Brain microvascular endothelial cell (primary cell): Measurements from ENCODE around the gene SLC35D3.

Source experiments
- DNase-seq: peaks from one replicate; pipeline ENCODE4 v3.0.0-alpha.2; 2020
- H3K27ac ChIP-seq: fragments of 250-450 bp; sonication (Bioruptor Pico); 2 replicates; pipeline ENCODE4 v1.5.1; 2020; ENCODE audit warnings: mild to moderate bottlenecking, moderate library complexity
- H3K27me3 ChIP-seq: fragments of 250-450 bp; sonication (Bioruptor Pico); replicated peaks from 2 replicates; pipeline ENCODE4 v1.5.1; 2020; ENCODE audit warnings: mild to moderate bottlenecking
- H3K36me3 ChIP-seq: fragments of 250-450 bp; sonication (Bioruptor Pico); replicated peaks from 2 replicates; pipeline ENCODE4 v1.5.1; 2020; ENCODE audit warnings: mild to moderate bottlenecking
- H3K4me3 ChIP-seq: 2 replicates; pipeline ENCODE4 v1.5.1; 2011; ENCODE audit warnings: low read depth, mild to moderate bottlenecking, control low read depth, low read length, moderate library complexity
- in situ Hi-C: cut with HindIII; loops from 2 replicates; pipeline ENCODE4 v1.10.0; 2017; ENCODE audit warnings: low sequenced_read_pairs, low pct_ligation_motif_present
- TF ChIP-seq, protein P1 (sequence below): IDR thresholded peaks from 2 replicates; pipeline ENCODE4 v1.5.1; 2011; ENCODE audit warnings: low read depth, mild to moderate bottlenecking, moderate library complexity, low read length, control low read depth, inconsistent platforms; ENCODE audit errors: missing control alignments

The SLC35D3 gene

GRCh38 chr6:136889271-136890193 is 32.6 kb upstream of the SLC35D3 start:
- in situ Hi-C loops: no loop called here
- Histone ChIP-seq H3K27ac (no peak overlapping the region), H3K27me3 (no peaks in the 10 kb centered on the region), H3K36me3 (no peaks in the 10 kb centered on the region), H3K4me3 (no peak overlapping the region)
- no peak for DNase-seq
- TF ChIP-seq, protein P1, sequence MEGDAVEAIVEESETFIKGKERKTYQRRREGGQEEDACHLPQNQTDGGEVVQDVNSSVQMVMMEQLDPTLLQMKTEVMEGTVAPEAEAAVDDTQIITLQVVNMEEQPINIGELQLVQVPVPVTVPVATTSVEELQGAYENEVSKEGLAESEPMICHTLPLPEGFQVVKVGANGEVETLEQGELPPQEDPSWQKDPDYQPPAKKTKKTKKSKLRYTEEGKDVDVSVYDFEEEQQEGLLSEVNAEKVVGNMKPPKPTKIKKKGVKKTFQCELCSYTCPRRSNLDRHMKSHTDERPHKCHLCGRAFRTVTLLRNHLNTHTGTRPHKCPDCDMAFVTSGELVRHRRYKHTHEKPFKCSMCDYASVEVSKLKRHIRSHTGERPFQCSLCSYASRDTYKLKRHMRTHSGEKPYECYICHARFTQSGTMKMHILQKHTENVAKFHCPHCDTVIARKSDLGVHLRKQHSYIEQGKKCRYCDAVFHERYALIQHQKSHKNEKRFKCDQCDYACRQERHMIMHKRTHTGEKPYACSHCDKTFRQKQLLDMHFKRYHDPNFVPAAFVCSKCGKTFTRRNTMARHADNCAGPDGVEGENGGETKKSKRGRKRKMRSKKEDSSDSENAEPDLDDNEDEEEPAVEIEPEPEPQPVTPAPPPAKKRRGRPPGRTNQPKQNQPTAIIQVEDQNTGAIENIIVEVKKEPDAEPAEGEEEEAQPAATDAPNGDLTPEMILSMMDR: no peak

- Histone ChIP-seq H3K27ac (no peak overlapping the region), H3K4me3 (no peak overlapping the region), H3K36me3 (no peaks in the 10 kb centered on the region), H3K27me3 (no peaks in the 10 kb centered on the region)
- in situ Hi-C loops: no loop called here
- TF ChIP-seq, protein P1: no peak
- DNase-seq: no peak
Measured at GRCh38 chr6:136890194-136890839, 31.8 kb upstream of the SLC35D3 start.

- TF ChIP-seq, protein P1: no peak
- H3K27me3 ChIP-seq: no peaks in the 10 kb centered on the region
- no peaks in the 10 kb centered on the region for H3K36me3 ChIP-seq
- in situ Hi-C loops: no loop called here
- H3K4me3 ChIP-seq: no peak overlapping the region
- no peak overlapping the region for H3K27ac ChIP-seq
- no peak for DNase-seq
Measured at GRCh38 chr6:136890986-136891385, 31.1 kb upstream of the SLC35D3 start.

GRCh38 chr6:136893187-136893586 is 28.9 kb upstream of the SLC35D3 start:
- Histone ChIP-seq H3K36me3 (no peaks in the 10 kb centered on the region), H3K27me3 (no peaks in the 10 kb centered on the region), H3K4me3 (no peak overlapping the region), H3K27ac (no peak overlapping the region)
- TF ChIP-seq, protein P1: no peak
- DNase-seq: no peak
- in situ Hi-C loops: no loop called here

GRCh38 chr6:136895901-136896300 is 26.2 kb upstream of the SLC35D3 start:
- H3K36me3 ChIP-seq: no peaks in the 10 kb centered on the region
- TF ChIP-seq, protein P1: no peak
- no peaks in the 10 kb centered on the region for H3K27me3 ChIP-seq
- no peak overlapping the region for H3K4me3 ChIP-seq
- in situ Hi-C loops: no loop called here
- no peak overlapping the region for H3K27ac ChIP-seq
- no peak for DNase-seq
